GM12878 (cell line): ENCODE results near the gene KIAA0825.

Source experiments
- CREM ChIP-seq: IDR thresholded peaks from 2 replicates; pipeline ENCODE4 v1.6.1; 2014; ENCODE audit warnings: antibody characterized with exemption, low read depth
- EZH2 ChIP-seq: IDR thresholded peaks from 2 replicates; pipeline ENCODE4 v1.6.1; 2012; ENCODE audit warnings: low read depth, mild to moderate bottlenecking, control low read depth, inconsistent platforms, low read length, borderline replicate concordance; ENCODE audit not compliant: control insufficient read depth
- MYC ChIP-seq: IDR thresholded peaks from 2 replicates; pipeline ENCODE4 v1.6.1; 2011; ENCODE audit warnings: mild to moderate bottlenecking, low read length, moderate library complexity, inconsistent platforms; ENCODE audit not compliant: insufficient read depth, insufficient replicate concordance, insufficient read length, severe bottlenecking
- NBN ChIP-seq: fragments of 450-650 bp; IDR thresholded peaks from 2 replicates; pipeline ENCODE4 v1.6.1; 2016
- POLR2A ChIP-seq: IDR thresholded peaks from 2 replicates; pipeline ENCODE4 v1.6.1; 2011; ENCODE audit warnings: low read depth, mild to moderate bottlenecking, low read length
- SMC3 ChIP-seq: IDR thresholded peaks from 2 replicates; pipeline ENCODE4 v1.6.1; 2011; ENCODE audit warnings: low read length, improper control_type of control experiment, borderline replicate concordance
- SPI1 ChIP-seq: IDR thresholded peaks from 2 replicates; pipeline ENCODE4 v1.6.1; 2011; ENCODE audit warnings: low read depth, mild to moderate bottlenecking, low read length, moderate library complexity, borderline replicate concordance; ENCODE audit not compliant: insufficient read depth
- TARDBP ChIP-seq: IDR thresholded peaks from 2 replicates; pipeline ENCODE4 v1.6.1; 2016; ENCODE audit warnings: borderline replicate concordance
- TF ChIP-seq, protein P1 (sequence below), 3 experiments: IDR thresholded peaks in 2 of 3; conservative IDR thresholded peaks in 1 of 3; 2 replicates each; pipeline ENCODE4 v1.5.1; 2011; ENCODE audit warnings: low read depth in 3 of 3, low read length in 3 of 3, mild to moderate bottlenecking in 3 of 3, control low read depth in 2 of 3, moderate library complexity in 2 of 3, inconsistent platforms in 1 of 3, mixed read lengths in 1 of 3; ENCODE audit not compliant: control insufficient read depth in 2 of 3, insufficient read depth in 1 of 3; ENCODE audit errors: extremely low read depth in 1 of 3
- TF ChIP-seq, protein P2 (sequence below): fragments of 450-650 bp; IDR thresholded peaks from 2 replicates; pipeline ENCODE4 v1.6.1; 2016; ENCODE audit warnings: mild to moderate bottlenecking
- TF ChIP-seq, protein P3 (sequence below): fragments of 450-650 bp; IDR thresholded peaks from 2 replicates; pipeline ENCODE4 v1.6.1; 2017; ENCODE audit warnings: mild to moderate bottlenecking, low read depth, inconsistent platforms; ENCODE audit not compliant: poor library complexity, severe bottlenecking

DNA sequence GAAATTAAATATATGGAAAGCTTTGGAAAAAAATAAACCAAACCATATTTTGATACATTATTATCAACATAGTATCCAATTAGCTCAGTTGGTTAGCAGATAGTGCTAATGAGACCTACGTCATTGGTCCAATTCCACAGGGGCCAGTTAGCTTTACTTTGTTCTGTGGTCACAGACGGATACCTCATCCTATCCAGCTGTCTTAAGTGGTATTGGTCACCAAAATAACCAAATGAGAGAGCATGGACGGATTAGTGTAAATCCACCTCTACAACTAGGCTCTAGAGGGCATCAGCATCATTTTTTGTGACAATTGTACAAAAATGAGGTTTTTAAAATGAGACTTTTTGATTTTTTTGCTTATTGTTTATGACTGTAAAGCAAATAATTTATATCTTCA is 364.2 kb downstream of the KIAA0825 start:
- no peak for TF ChIP-seq SMC3
- no peak for TF ChIP-seq CREM
- TF ChIP-seq, protein P1, sequence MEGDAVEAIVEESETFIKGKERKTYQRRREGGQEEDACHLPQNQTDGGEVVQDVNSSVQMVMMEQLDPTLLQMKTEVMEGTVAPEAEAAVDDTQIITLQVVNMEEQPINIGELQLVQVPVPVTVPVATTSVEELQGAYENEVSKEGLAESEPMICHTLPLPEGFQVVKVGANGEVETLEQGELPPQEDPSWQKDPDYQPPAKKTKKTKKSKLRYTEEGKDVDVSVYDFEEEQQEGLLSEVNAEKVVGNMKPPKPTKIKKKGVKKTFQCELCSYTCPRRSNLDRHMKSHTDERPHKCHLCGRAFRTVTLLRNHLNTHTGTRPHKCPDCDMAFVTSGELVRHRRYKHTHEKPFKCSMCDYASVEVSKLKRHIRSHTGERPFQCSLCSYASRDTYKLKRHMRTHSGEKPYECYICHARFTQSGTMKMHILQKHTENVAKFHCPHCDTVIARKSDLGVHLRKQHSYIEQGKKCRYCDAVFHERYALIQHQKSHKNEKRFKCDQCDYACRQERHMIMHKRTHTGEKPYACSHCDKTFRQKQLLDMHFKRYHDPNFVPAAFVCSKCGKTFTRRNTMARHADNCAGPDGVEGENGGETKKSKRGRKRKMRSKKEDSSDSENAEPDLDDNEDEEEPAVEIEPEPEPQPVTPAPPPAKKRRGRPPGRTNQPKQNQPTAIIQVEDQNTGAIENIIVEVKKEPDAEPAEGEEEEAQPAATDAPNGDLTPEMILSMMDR (IDR thresholded peaks at IDR 0.05 in 2 of 3, conservative IDR thresholded peaks at IDR 0.05 in 1 of 3; ENCODE audit: control insufficient read depth in 2 of 3, extremely low read depth in 1 of 3, insufficient read depth in 1 of 3, low read depth in 3 of 3, low read length in 3 of 3): no peak
- TF ChIP-seq NBN: no peak
- no peak for TF ChIP-seq MYC
- no peak for TF ChIP-seq SPI1
- no peak for TF ChIP-seq TARDBP
- TF ChIP-seq, protein P2, sequence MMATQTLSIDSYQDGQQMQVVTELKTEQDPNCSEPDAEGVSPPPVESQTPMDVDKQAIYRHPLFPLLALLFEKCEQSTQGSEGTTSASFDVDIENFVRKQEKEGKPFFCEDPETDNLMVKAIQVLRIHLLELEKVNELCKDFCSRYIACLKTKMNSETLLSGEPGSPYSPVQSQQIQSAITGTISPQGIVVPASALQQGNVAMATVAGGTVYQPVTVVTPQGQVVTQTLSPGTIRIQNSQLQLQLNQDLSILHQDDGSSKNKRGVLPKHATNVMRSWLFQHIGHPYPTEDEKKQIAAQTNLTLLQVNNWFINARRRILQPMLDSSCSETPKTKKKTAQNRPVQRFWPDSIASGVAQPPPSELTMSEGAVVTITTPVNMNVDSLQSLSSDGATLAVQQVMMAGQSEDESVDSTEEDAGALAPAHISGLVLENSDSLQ: no peak
- TF ChIP-seq, protein P3, sequence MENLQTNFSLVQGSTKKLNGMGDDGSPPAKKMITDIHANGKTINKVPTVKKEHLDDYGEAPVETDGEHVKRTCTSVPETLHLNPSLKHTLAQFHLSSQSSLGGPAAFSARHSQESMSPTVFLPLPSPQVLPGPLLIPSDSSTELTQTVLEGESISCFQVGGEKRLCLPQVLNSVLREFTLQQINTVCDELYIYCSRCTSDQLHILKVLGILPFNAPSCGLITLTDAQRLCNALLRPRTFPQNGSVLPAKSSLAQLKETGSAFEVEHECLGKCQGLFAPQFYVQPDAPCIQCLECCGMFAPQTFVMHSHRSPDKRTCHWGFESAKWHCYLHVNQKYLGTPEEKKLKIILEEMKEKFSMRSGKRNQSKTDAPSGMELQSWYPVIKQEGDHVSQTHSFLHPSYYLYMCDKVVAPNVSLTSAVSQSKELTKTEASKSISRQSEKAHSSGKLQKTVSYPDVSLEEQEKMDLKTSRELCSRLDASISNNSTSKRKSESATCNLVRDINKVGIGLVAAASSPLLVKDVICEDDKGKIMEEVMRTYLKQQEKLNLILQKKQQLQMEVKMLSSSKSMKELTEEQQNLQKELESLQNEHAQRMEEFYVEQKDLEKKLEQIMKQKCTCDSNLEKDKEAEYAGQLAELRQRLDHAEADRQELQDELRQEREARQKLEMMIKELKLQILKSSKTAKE: no peak
- no peak for TF ChIP-seq POLR2A
- TF ChIP-seq EZH2: no peak
